Measurements from ENCODE around the gene ATP6V1B1.

The ATP6V1B1 gene

DNA sequence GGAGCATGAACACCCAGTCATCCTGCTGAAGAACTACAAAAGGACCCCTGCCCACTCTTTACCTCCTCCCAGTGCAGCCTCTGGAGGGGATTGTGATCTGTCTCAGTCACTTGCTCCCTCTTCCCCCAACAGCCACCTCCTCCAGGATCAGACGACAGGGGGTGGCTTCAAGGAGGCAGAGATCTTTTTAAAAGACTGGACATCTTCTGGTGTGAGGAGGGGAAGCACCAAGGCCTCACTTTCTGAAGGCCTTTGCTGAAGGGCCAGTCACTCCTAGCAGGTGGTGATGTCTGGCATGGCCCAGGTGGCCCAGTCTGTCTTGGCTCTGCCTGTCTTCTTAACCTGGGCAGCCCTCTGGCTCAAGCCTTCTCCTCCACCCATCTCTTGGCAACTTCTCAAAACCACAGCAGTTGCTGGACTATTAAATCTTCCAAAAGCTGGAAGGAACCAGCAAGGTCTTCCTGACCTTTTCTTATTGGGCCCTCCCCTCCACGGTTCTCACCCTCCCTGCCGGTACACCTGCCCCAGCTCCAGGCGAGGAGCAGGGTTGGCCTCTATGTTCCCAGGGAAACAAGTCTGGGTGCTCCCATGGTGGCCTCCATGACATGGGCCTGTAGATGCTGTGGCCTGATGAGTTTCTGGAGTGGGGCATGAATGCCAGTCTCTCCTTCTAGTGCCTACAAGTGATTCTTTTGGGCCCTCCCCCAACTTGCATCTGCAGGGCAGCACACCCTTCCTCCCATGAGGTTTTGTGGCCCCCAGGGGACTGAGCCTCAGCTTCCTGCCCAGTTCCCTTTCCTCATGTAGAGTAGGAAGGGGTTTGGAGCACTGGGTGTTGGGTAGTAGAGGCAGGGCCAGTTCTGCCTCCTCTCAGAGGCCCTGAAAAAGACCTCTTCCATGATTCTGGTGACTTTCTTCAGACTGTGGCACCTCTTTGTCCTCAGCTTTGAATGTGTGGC, 5.0 kb upstream of the ATP6V1B1 start:
- Histone ChIP-seq H3K27ac (ENCODE audit: low read length) (no peak overlapping the region), H3K9me3 (ENCODE audit: control insufficient read depth in 1 of 2, low read length in 2 of 2) (no peaks in the 10 kb centered on the region), H3K27me3 (ENCODE audit: low read depth, low read length) (no peaks in the 10 kb centered on the region)

DNA sequence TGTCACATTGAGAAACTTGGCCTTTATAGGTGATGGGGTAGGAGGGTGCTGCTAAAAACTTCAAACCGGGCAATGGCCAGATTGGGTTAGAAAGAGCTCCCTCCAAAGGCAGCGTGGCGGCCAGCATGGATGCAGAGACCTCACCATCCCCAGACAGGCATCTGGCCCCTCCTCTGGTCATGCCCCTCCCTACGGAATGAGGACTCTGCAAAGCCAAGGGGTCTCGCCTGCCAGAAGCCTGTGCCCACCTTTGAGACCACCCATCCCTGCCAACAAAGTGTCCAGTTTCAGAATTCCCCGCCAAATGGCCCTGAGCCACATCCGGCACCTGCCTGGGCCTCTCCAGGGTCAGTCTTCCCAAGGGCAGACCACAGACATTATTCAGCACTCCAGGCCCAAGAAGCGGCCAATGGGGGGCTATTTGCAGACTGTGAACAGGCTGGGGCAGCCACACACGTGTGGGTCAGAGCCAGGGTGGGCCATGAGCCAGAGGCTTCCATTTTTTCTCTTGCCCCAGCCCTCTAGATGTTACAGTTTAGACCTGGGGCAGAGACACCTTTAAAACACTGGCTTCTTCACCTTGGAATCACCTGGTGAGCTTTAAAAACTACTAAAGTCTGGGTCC, 4.2 kb upstream of the ATP6V1B1 start:
- H3K9me3 ChIP-seq (ENCODE audit: control insufficient read depth in 1 of 2, low read length in 2 of 2), result no peaks in the 10 kb centered on the region
- H3K36me3 ChIP-seq (ENCODE audit: control insufficient read depth in 1 of 2, insufficient read depth in 2 of 2, low read length in 2 of 2), result no peaks in the 10 kb centered on the region
- H3K27ac ChIP-seq (ENCODE audit: low read length), result no peak overlapping the region
- no peak overlapping the region for H3K4me3 ChIP-seq (ENCODE audit: low read depth in 1 of 2, low read length in 2 of 2)
- no peaks in the 10 kb centered on the region for H3K4me1 ChIP-seq (ENCODE audit: control insufficient read depth in 1 of 2, insufficient read depth in 2 of 2, low read length in 2 of 2)
- H3K27me3 ChIP-seq (ENCODE audit: low read depth, low read length), result no peaks in the 10 kb centered on the region

More for the DNA sequence above, 5.0 kb upstream of the ATP6V1B1 start:
- Histone ChIP-seq H3K4me1 (ENCODE audit: control insufficient read depth in 1 of 2, insufficient read depth in 2 of 2, low read length in 2 of 2) (no peaks in the 10 kb centered on the region), H3K4me3 (ENCODE audit: low read depth in 1 of 2, low read length in 2 of 2) (no peak overlapping the region), H3K36me3 (ENCODE audit: control insufficient read depth in 1 of 2, insufficient read depth in 2 of 2, low read length in 2 of 2) (no peaks in the 10 kb centered on the region)

DNA sequence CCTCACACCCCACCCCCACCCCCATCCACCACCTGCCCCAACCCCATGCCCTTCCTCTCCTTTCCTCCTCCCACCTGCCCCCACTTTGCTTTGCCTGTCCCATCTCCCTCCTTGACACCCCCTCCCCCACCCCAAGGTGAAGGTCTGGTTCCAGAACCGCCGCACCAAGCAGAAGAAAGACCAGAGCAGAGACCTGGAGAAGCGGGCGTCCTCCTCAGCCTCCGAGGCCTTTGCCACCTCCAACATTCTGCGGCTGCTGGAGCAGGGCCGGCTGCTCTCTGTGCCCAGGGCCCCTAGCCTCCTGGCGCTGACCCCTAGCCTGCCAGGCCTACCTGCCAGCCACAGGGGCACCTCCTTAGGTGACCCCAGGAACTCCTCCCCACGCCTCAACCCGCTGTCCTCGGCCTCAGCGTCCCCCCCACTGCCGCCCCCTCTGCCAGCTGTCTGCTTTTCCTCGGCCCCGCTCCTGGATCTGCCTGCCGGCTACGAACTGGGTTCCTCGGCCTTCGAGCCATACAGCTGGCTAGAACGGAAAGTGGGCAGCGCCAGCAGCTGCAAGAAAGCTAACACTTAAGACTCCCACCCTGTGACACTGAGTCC, 3.0 kb upstream of the ATP6V1B1 start:
- H3K27ac ChIP-seq (ENCODE audit: low read length), result no peak overlapping the region
- no peaks in the 10 kb centered on the region for H3K9me3 ChIP-seq (ENCODE audit: control insufficient read depth in 1 of 2, low read length in 2 of 2)
- H3K4me3 ChIP-seq (ENCODE audit: low read depth in 1 of 2, low read length in 2 of 2), result no peak overlapping the region
- H3K27me3 ChIP-seq (ENCODE audit: low read depth, low read length), result no peaks in the 10 kb centered on the region
- H3K36me3 ChIP-seq (ENCODE audit: control insufficient read depth in 1 of 2, insufficient read depth in 2 of 2, low read length in 2 of 2), result no peaks in the 10 kb centered on the region
- no peaks in the 10 kb centered on the region for H3K4me1 ChIP-seq (ENCODE audit: control insufficient read depth in 1 of 2, insufficient read depth in 2 of 2, low read length in 2 of 2)

DNA sequence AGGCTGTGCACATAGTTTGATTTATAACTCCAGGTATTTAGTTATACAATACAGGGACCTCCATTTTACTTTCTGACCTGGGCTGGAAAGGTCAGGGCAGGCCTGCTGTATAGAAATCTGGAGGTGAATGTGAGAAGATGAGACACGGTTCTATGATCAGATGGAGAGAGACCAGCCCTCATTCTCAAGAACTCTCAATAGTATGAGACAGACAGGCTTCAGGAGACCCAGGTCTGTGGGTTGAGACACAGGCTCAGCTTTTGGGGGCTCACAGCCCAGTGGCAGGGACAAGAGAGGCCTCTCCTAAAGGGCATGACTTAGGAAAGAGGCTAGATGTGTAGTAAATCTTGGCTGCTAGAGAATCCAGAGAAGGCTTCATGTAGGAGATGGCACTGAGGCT, 719 bp upstream of the ATP6V1B1 start:
- no peaks in the 10 kb centered on the region for H3K36me3 ChIP-seq (ENCODE audit: control insufficient read depth in 1 of 2, insufficient read depth in 2 of 2, low read length in 2 of 2)
- H3K27me3 ChIP-seq (ENCODE audit: low read depth, low read length), result no peaks in the 10 kb centered on the region
- no peak overlapping the region for H3K27ac ChIP-seq (ENCODE audit: low read length)
- H3K9me3 ChIP-seq (ENCODE audit: control insufficient read depth in 1 of 2, low read length in 2 of 2), result no peaks in the 10 kb centered on the region
- no peaks in the 10 kb centered on the region for H3K4me1 ChIP-seq (ENCODE audit: control insufficient read depth in 1 of 2, insufficient read depth in 2 of 2, low read length in 2 of 2)
- no peak overlapping the region for H3K4me3 ChIP-seq (ENCODE audit: low read depth in 1 of 2, low read length in 2 of 2)

DNA sequence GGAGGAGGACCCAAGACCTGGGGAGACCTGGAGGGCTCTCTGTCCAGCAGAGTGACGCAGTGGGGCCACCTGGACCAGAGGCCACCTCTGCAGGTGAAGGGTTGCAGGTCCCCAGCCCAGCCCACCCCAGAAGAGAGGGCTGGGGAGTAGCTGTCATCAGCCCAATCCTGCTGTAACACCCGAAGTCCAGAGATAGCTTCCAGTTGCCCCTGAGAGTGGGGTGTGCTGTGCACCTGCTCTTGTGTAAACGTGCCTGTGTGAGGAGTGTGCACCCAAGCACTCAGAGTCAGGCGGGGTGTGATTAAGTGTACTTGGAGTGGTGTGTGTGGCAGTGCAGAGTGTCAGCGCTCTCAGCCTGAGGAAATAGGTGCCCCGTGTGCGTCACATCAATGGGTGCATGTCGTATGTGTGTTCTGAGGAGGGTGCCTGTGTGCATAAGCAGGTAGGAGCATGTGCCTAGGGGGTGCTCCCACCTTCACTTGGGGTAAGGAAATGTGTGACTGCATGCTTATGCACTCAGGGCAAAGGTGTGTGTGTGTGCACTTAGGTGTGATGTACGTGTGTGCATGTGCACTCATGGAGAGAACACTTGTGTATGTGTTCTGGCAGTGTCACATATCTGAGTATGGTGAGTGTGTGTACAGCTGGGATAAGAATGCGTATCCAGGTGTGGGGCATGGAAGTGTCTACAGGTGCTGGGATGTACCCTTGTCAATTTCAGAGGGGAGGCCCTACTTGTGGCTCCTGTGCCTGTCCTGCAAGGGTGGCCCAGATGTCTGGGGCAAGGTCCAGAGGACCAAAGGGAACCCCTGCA, 672 bp downstream of the ATP6V1B1 start:
- Histone ChIP-seq H3K9me3 (ENCODE audit: control insufficient read depth in 1 of 2, low read length in 2 of 2) (no peaks in the 10 kb centered on the region), H3K4me3 (ENCODE audit: low read depth in 1 of 2, low read length in 2 of 2) (no peak overlapping the region), H3K4me1 (ENCODE audit: control insufficient read depth in 1 of 2, insufficient read depth in 2 of 2, low read length in 2 of 2) (no peaks in the 10 kb centered on the region), H3K27me3 (ENCODE audit: low read depth, low read length) (no peaks in the 10 kb centered on the region), H3K27ac (ENCODE audit: low read length) (no peak overlapping the region), H3K36me3 (ENCODE audit: control insufficient read depth in 1 of 2, insufficient read depth in 2 of 2, low read length in 2 of 2) (no peaks in the 10 kb centered on the region)

DNA sequence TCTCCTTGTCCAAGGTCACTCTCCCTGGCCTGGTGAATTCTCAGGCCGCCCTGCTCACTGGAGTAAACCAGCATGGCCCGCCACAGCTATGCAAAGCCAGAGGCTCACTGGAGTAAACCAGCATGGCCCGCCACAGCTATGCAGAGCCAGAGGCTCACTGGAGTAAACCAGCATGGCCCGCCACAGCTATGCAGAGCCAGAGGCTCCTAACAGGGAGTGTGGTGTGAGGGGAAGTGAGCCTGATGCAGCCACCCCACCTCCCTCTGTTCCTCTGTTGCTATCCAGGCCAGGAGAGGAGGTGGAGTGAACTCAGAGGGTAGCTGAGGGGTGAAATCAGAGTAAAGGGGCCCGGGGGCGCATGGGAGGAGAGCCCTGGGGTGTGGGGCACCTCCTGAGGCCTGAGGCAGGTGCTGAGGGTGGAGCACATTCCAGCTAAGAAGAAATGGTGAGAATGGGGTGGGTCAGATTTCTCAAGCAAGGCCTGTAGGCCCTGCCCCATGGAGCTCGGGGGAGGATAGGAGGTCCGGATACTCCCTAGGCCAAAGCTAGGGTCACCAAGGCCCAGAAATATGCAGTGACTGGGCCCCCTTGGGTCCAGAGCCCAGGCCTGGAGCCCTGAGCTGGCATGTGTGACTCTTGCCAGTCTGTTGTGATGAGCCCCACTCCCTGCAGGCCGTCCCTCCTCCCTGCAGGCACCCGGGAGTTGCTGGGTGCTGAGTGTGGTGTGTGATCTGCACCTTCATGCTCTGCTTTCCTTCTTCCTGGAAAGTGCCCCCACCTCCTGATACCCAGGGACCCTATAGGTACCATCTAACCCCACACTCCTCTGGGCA, 1.5 kb downstream of the ATP6V1B1 start:
- H3K4me1 ChIP-seq (ENCODE audit: control insufficient read depth in 1 of 2, insufficient read depth in 2 of 2, low read length in 2 of 2), result no peaks in the 10 kb centered on the region
- H3K36me3 ChIP-seq (ENCODE audit: control insufficient read depth in 1 of 2, insufficient read depth in 2 of 2, low read length in 2 of 2), result no peaks in the 10 kb centered on the region
- H3K4me3 ChIP-seq (ENCODE audit: low read depth in 1 of 2, low read length in 2 of 2), result no peak overlapping the region
- no peak overlapping the region for H3K27ac ChIP-seq (ENCODE audit: low read length)
- no peaks in the 10 kb centered on the region for H3K27me3 ChIP-seq (ENCODE audit: low read depth, low read length)
- H3K9me3 ChIP-seq (ENCODE audit: control insufficient read depth in 1 of 2, low read length in 2 of 2), result no peaks in the 10 kb centered on the region

DNA sequence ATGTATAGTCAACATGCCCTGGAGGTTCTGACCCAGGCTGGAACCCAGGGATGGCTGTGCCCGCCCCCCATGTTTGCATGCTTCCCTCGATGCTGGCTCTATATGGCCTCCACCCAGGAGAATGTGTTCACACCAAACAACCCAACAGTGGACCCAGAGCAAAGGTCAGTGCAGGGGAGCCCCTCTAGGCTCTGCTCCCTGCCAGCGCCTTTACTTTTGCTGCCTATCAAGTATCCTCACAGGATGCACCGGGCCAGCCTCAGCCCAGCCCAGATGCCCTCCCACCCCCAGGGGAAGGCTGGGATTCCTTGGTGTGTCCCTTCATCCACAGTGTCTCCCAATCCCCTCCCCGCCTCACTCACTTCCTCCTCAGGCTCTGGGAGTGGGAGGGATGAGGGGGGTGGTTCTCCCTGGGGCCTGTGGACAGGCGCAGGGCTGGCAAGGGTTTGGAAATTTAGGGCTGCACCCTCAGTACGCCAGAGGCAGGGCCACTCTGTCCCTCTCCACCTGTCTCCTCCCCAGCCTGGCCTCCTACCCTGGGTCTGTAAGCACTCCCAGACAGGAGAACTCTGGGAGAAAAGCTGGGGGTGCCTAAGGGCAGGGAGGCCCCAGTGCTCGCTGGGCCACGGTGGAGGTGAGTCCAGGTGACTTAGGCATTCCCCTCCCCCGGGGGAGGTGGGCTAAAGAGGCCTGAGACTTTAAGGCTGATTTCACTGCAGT, 2.3 kb downstream of the ATP6V1B1 start:
- Histone ChIP-seq H3K36me3 (ENCODE audit: control insufficient read depth in 1 of 2, insufficient read depth in 2 of 2, low read length in 2 of 2) (no peaks in the 10 kb centered on the region), H3K27ac (ENCODE audit: low read length) (no peak overlapping the region), H3K4me3 (ENCODE audit: low read depth in 1 of 2, low read length in 2 of 2) (no peak overlapping the region), H3K27me3 (ENCODE audit: low read depth, low read length) (no peaks in the 10 kb centered on the region), H3K9me3 (ENCODE audit: control insufficient read depth in 1 of 2, low read length in 2 of 2) (no peaks in the 10 kb centered on the region), H3K4me1 (ENCODE audit: control insufficient read depth in 1 of 2, insufficient read depth in 2 of 2, low read length in 2 of 2) (no peaks in the 10 kb centered on the region)

DNA sequence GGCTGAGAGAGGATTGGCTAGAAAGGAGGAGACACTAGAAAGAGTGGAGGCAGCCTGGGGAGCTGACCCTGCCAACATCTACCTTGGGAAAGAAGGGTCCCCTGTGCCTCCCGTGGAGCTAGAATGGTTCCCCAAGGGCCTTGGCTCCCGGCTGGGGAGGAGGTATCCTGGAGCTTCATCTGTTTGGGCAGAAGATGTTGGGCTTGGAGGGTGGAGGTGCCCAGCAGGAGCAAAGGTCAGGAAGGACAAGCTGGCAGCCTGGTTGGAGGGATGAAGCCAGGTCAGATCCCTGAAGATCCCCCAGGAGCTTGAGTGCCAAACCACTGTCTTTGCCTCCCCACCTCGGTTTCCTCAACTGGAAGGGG, 2.9 kb downstream of the ATP6V1B1 start:
- no peaks in the 10 kb centered on the region for H3K36me3 ChIP-seq (ENCODE audit: control insufficient read depth in 1 of 2, insufficient read depth in 2 of 2, low read length in 2 of 2)
- no peaks in the 10 kb centered on the region for H3K27me3 ChIP-seq (ENCODE audit: low read depth, low read length)
- H3K4me3 ChIP-seq (ENCODE audit: low read depth in 1 of 2, low read length in 2 of 2), result no peak overlapping the region
- no peaks in the 10 kb centered on the region for H3K9me3 ChIP-seq (ENCODE audit: control insufficient read depth in 1 of 2, low read length in 2 of 2)
- no peaks in the 10 kb centered on the region for H3K4me1 ChIP-seq (ENCODE audit: control insufficient read depth in 1 of 2, insufficient read depth in 2 of 2, low read length in 2 of 2)
- no peak overlapping the region for H3K27ac ChIP-seq (ENCODE audit: low read length)

DNA sequence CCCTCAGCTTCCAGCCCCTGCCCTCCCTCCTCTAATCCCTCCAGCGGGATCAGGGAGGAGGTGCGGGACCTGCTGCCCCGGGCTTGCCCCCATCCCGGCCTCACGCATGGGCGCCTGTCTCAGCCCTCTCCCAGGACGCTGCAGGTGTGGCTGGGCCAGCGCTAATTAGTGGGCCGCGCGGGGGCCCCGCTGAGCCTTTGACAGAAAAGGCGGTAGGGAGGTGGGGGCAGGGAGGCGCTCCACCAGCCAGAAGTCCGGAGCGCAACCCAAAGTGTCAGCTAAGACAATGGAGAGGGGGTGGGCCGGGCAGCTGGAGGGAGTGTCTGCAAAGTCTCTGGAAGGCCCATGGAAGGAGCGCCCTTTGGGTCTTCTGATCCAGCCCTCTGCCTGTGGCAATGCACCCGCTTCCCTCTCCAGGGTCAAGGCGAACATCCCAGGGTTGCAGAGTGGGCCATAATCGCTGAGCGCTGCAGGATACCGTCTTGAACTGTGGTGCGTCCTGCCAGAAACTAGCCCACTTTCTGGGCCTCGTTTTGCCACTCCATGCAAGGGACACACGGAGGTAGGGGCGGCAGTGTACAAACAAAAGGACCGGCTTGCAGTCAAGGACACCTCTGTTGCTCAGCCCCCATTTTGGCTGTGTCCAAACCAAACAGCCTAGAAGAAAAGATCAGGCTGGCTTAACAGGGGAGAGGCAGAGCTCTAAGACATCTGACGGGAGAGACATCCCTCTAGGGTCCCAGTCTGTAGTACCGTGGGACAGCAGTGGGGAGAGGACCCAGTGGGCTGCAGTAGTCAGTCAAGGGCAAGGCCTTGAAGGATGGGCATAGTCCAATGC, 3.5 kb downstream of the ATP6V1B1 start:
- Histone ChIP-seq H3K4me3 (ENCODE audit: low read depth in 1 of 2, low read length in 2 of 2) (no peak overlapping the region), H3K27ac (ENCODE audit: low read length) (no peak overlapping the region), H3K9me3 (ENCODE audit: control insufficient read depth in 1 of 2, low read length in 2 of 2) (no peaks in the 10 kb centered on the region), H3K4me1 (ENCODE audit: control insufficient read depth in 1 of 2, insufficient read depth in 2 of 2, low read length in 2 of 2) (no peaks in the 10 kb centered on the region), H3K27me3 (ENCODE audit: low read depth, low read length) (no peaks in the 10 kb centered on the region), H3K36me3 (ENCODE audit: control insufficient read depth in 1 of 2, insufficient read depth in 2 of 2, low read length in 2 of 2) (no peaks in the 10 kb centered on the region)

All from muscle layer of duodenum (tissue), 2 donors.